Measurements from ENCODE around the gene NRARP. TPM values are rescaled to one million over a fixed set of nuclear protein-coding genes. Genes with fewer than 3 reads are reported as not detected.

Gene NRARP
- total and polyA plus RNA-seq, 2 of the 8 experiments (the other 6 are each of a cell fraction or from before 2014, with no cell fraction given): 32.5 to 37.2 TPM

- Histone ChIP-seq H3K79me1 (ENCODE audit: low read depth, low read length) (no peaks in the 10 kb centered on the region), H3K56ac (replicated peaks; ENCODE audit: insufficient read length, low read depth, low read length) (no peak overlapping the region), H3K27me3 (replicated peaks in 1 of 4; ENCODE audit: control insufficient read depth in 3 of 4, extremely low read depth in 1 of 4, insufficient read depth in 3 of 4, low read length in 3 of 4) (no peaks in the 10 kb centered on the region), H3K23me2 (ENCODE audit: low read depth, low read length) (no peaks in the 10 kb centered on the region), H4K91ac (replicated peaks; ENCODE audit: insufficient read length, low read length) (no peak overlapping the region), H3K36me3 (ENCODE audit: control insufficient read depth in 2 of 4, insufficient read depth in 4 of 4, low read length in 3 of 4) (no peaks in the 10 kb centered on the region), H3K9me3 (ENCODE audit: insufficient read depth in 2 of 2, low read depth in 1 of 2, low read length in 1 of 2) (peaks cover 2 to 5% of the 10 kb centered on the region in 2 experiments; a peak in 1 of 4 replicates), H3K23ac (ENCODE audit: insufficient read length) (no peak overlapping the region), H3K4ac (replicated peaks; ENCODE audit: insufficient read length, low read depth, low read length) (no peak overlapping the region), H3K27ac (ENCODE audit: low read depth, low read length) (no peak overlapping the region), H3K14ac (ENCODE audit: insufficient read length) (no peak overlapping the region), H2BK120ac (replicated peaks; ENCODE audit: low read depth, low read length) (no peak overlapping the region), H3K4me1 (replicated peaks in 1 of 4; ENCODE audit: control insufficient read depth in 3 of 4, insufficient read depth in 4 of 4, low read length in 3 of 4) (no peaks in the 10 kb centered on the region; a peak in 1 of 7 replicates), H4K8ac (ENCODE audit: extremely low read depth, insufficient read depth, low read length) (no peak overlapping the region), H3K4me3 (ENCODE audit: extremely low read depth in 1 of 4, insufficient read depth in 2 of 4, low read depth in 3 of 4, low read length in 4 of 4) (no peak overlapping the region), H3K18ac (ENCODE audit: extremely low read depth, low read length) (no peak overlapping the region), H2AFZ (ENCODE audit: low read length) (no peak overlapping the region), H4K5ac (ENCODE audit: insufficient read length, low read depth, low read length) (no peak overlapping the region), H4K20me1 (replicated peaks in 1 of 2; ENCODE audit: control insufficient read depth in 1 of 2, insufficient read depth in 2 of 2, low read length in 2 of 2) (no peaks in the 10 kb centered on the region), H2BK12ac (ENCODE audit: low read depth, low read length) (no peak overlapping the region), H2BK15ac (ENCODE audit: low read length) (no peak overlapping the region), H3K4me2 (ENCODE audit: insufficient read depth in 1 of 2, low read depth in 2 of 2, low read length in 2 of 2) (no peak overlapping the region), H2BK5ac (ENCODE audit: low read depth, low read length) (no peak overlapping the region), H3K9ac (replicated peaks in 1 of 4; ENCODE audit: extremely low read depth in 1 of 4, low read depth in 3 of 4, low read length in 3 of 4) (no peak overlapping the region), H3K79me2 (ENCODE audit: control insufficient read depth in 1 of 2, insufficient read depth in 2 of 2, low read length in 2 of 2) (no peaks in the 10 kb centered on the region), H2BK20ac (ENCODE audit: low read length) (no peak overlapping the region), H2AK5ac (ENCODE audit: low read depth, low read length) (no peak overlapping the region)
- CTCF ChIA-PET (ENCODE audit: partially characterized antibody): interaction anchor here (0.6 kb wide), 2 partner anchors 12 to 30 kb away, joined by 3 to 5 read pairs; no protein-coding TSS in a partner anchor
- TF ChIP-seq CREB1 (IDR thresholded peaks at IDR 0.05) (no peak), EGR1 (IDR thresholded peaks at IDR 0.05; ENCODE audit: borderline replicate concordance, low read depth, low read length) (no peak), RFX5 (IDR thresholded peaks at IDR 0.05; ENCODE audit: borderline replicate concordance, low read depth, low read length) (no peak), CBX5 (IDR thresholded peaks at IDR 0.05; ENCODE audit: low read depth, low read length) (no peak), ATF3 (IDR thresholded peaks at IDR 0.05; ENCODE audit: insufficient read depth, low read depth, low read length) (no peak), SIN3A (conservative IDR thresholded peaks at IDR 0.05 in 1 of 2, IDR thresholded peaks at IDR 0.05 in 1 of 2; ENCODE audit: low read depth in 1 of 2, low read length in 2 of 2) (no peak), SP2 (IDR thresholded peaks at IDR 0.05; ENCODE audit: low read length) (no peak)
- no peak for DNase-seq (ENCODE audit: low read depth in 1 of 2, low spot score in 2 of 2)
- POLR2A ChIA-PET (ENCODE audit: partially characterized antibody): no interaction called here
- WGBS, 2 experiments (ENCODE audit: extremely low coverage in 1 of 2, insufficient coverage in 1 of 2, insufficient read length in 1 of 2, insufficient replicate concordance in 2 of 2, low coverage in 1 of 2, low lambda C conversion rate in 2 of 2, missing lambda C conversion rate in 1 of 2): 89% methylated on average over 2 of the region's 2 CpGs; no CpG with 5 or more reads in 1 of the 2 experiments
- no peak for FAIRE-seq
These were observed 34.7 kb upstream of the NRARP start for GRCh38 chr9:137336735-137337134.
